ENCODE results near the gene TNRC6A.

Gene TNRC6A

GRCh38 chr16:24853169-24853824 lies 123.8 kb downstream of the TNRC6A start:
- no peak for TF ChIP-seq CTCF (IDR thresholded peaks at IDR 0.05)

DNA sequence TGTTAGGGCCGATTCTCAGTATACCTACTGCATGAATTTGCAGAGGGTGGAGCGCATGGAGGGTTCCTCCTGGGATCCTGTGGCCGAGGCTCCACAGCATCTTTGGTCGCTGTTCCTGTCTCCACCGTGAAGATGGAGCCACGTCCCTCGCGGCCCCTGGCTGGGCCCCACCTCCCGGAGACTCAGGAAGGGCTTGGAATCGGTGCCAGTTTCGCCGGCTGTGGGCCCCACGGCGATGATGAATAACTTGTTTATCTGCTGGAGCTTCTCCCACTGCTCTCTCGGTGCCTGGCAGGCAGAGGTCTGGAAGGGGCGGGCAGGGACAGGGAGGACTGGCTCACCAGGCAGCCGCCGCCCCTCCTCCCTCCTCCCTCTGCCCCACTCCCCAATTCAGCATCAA lies 124.4 kb downstream of the TNRC6A start:
- TF ChIP-seq CTCF (IDR thresholded peaks at IDR 0.05), result no peak

DNA sequence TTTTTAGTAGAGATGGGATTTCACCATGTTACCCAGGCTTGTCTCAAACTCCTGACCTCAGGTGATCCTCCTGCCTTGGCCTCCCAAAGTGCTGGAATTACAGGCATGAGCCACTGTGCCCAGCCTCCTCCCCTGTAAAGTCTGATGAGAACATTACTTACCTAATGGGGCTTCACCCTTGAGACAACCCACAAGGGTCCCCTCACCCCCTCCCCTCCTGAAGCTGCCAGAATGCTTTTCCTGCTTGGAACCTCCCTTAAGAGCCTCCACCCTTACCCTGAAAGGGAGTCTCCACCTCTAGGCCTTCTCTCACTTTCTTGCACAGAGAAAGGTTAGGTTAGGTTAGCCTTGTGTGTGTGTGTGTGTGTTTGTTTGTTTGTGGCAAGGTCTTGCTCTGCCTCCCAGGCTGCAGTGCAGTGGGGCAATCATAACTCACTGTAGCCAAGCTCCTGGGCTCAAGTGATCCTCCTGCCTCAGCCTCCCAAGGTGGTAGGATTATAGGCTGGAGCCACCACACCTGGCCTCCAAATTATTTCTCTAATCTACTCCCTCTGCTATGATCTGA lies 125.2 kb downstream of the TNRC6A start:
- no peak for TF ChIP-seq CTCF (IDR thresholded peaks at IDR 0.05)

DNA sequence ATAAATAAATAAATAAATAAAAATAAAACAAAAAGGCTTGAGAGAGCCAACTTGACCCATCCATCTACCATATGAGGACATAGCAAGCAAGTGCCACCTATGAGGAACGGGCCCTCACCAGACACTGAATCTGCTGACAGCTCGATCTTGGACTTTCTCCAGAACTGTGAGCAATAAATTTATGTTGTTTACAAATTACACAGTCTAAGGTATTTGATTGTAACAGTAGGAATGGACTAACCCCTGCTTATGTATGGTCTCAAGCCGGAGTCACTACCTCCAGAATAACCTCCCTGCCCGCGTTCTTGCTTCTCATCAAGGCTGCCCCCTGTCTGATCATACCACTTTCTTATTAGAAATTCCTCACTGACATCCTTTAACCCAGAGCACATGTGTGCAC lies 126.2 kb downstream of the TNRC6A start:
- TF ChIP-seq CTCF (IDR thresholded peaks at IDR 0.05), result no peak

GRCh38 chr16:24858219-24859041 lies 129.0 kb downstream of the TNRC6A start:
- TF ChIP-seq CTCF (IDR thresholded peaks at IDR 0.05), result no peak

- no peak for TF ChIP-seq CTCF (IDR thresholded peaks at IDR 0.05)
Measured at GRCh38 chr16:24861461-24861860, 132.0 kb downstream of the TNRC6A start.

DNA sequence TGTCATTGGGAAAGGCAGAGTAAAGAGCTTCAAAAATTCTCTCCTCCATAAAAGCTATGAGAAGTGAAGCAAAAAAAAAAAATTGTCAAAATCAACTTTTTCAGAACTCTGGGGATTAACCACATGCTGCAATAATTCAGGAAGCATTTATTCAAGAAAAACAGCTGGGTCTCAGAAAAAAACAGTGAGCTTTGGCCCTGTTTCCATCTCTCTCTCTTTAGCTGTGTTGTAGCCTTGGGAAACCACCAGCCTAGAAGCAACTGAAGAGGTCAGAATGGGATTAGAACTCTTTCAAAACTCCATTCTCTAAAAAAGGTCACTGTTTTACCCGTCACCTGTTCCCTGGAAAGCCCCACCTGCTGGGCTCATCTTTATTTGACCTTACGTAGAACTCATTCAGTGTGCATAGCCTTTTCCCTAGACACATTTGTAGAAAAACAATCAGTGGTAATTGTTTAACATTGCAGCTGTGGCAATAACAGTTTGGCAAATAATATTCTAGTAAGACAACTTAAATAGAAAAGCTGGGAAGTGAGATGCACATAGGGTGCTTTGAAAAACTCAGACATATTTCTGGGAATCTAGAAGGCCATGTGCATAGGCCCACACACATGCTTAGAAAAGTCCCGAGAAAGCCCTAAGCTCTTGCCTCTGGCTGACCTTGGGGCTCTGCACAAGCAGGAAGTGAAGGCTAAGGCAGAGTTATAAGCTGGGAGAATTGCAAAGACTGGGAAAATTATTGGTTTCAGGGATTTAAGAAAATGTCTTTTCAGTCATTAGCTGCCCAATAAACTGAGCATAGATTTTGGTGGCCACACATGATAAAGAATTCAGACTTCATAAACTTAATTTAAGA lies 134.4 kb downstream of the TNRC6A start:
- no peak for TF ChIP-seq CTCF (IDR thresholded peaks at IDR 0.05)
